NCI-H774 (cell line): ENCODE measurements around the gene FAM124A.

Experiments
- DNase-seq: peaks from one replicate; lab custom pipeline; 2025; lab: John Stamatoyannopoulos, UW

The FAM124A gene

DNA sequence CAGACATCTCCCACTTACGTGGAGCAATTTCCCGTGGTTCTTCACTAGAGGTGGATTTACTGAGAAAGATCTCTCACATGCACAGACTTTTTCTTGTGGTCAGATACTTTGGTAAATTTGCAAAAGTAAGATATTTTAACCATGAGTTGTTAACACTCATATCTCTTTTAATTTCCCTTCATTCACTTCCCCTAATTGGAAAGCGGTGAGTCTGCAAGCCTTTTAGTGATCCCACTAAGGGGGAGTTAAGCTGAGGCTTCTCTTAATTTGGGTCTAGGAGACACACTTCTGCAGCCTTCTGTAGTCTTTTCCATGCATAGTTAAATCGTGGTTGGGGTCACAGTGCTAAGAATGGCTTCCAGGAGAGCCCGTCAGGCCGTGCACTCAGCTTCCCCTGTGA, 86.6 kb downstream of the FAM124A start:
- no peak for DNase-seq

DNA sequence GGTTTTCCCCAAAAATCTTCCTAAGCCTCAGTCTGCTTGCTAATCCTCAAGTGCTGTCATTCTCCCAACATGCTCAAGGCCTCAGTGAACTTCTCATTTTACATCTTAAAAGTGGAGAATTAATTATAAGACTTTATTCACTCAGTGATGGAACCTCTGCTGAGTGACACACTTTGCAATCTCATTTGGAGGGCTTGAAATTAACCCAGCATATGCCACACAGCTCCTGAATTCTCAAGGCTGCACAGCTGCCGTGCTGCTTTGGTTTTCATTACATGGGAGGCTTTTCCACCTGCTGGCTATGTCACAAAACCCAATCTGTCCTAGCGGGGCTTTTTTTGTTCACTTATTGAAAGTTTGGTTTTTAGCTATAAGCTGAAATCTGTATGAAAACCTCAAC, 89.0 kb downstream of the FAM124A start:
- no peak for DNase-seq

GRCh38 chr13:51311957-51312520, 89.8 kb downstream of the FAM124A start:
- no peak for DNase-seq

DNA sequence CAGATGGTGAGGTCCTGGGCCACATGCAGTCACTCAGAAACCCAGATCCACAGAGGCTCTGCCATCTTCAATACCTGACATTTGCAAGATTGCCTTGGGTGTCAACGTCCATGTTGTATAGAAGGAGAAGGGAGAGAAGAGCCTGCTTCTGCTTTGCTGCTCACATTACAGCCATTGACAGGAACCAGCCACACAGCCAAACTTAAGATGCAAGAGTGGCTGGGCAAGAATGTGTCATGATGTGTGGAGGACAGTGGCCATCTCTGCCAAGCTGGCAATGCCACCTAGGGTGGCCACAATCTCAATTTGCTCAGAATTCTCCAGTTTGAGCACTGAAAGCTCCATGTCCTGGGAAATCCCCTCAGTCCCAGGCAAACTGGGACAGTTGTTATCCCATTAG, 91.4 kb downstream of the FAM124A start:
- DNase-seq, result no peak

GRCh38 chr13:51317262-51317661, 95.1 kb downstream of the FAM124A start:
- DNase-seq, result no peak

DNA sequence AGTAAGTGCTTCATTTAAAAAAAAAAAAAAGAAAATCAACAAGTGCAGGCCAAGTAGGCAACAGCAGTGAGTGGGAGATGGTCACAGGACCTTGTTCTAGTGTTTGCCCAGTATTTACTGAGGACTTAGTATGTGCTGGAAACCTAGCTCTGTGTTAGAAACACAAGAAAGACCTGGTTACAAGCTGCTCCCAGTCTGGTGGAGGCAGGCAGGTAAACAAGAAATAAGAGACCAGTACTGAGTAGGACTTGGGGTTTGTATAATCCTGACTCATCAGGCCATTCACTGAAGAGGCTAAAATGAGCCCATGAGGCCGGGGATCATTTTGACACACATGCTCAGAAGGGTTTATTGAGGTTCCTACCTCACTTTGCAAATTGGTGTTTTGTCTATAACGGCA, 95.8 kb downstream of the FAM124A start:
- DNase-seq, result no peak

GRCh38 chr13:51318876-51319275, 96.7 kb downstream of the FAM124A start:
- DNase-seq, result no peak

GRCh38 chr13:51321836-51322235, 99.6 kb downstream of the FAM124A start:
- no peak for DNase-seq

DNA sequence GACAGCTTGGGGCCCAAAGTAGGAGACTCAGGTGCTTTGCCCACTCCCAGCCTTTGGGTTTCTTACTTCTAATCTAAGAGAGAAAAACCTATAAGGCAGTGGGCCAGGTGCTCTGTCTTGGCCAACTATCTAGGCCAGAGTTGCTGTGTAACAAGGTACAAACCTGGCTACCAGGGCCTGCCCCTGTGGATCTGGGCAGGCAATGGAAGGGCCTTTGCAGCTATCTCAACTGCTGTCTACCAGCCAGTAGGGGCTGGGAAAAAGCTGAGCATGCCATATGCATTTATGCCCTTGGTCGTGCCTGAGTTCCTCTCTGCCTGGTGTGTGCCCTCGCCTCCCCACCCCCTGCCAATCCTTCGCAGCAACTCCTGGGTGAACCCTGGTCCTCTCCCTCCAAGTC, 100.6 kb downstream of the FAM124A start:
- no peak for DNase-seq

DNA sequence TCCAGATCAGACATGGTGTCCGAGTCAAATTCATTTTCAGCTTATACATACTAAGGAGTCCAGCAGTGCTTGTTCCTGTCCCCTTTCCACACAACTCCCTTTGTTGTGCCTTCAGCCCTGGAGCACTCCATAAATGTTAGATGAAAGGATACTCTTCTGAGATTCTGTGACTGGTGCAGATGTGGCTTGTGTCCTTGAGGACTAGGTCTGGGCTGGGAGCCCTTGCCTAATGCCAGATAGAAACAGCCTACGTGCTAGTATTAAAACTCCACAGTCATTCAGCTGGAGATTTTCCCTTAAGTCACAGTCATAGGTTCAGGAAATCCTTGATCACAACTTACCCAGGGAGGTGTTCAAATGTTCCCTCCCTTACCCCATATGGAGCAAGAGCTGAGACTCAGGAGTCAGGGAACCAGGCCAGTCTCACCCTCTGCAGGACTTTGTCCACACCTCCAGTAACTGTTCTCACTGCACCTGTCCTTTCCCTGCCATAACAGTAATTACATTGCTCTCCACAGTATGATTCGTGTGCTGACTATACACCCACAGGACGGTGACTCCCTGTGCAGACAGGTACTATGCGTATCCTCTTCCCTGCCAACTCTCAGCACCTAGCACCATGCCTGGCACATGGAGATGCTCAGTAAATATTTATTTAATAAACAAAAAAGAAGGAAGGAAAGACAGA, 101.8 kb downstream of the FAM124A start:
- peak; percentile 54 for DNase-seq

DNA sequence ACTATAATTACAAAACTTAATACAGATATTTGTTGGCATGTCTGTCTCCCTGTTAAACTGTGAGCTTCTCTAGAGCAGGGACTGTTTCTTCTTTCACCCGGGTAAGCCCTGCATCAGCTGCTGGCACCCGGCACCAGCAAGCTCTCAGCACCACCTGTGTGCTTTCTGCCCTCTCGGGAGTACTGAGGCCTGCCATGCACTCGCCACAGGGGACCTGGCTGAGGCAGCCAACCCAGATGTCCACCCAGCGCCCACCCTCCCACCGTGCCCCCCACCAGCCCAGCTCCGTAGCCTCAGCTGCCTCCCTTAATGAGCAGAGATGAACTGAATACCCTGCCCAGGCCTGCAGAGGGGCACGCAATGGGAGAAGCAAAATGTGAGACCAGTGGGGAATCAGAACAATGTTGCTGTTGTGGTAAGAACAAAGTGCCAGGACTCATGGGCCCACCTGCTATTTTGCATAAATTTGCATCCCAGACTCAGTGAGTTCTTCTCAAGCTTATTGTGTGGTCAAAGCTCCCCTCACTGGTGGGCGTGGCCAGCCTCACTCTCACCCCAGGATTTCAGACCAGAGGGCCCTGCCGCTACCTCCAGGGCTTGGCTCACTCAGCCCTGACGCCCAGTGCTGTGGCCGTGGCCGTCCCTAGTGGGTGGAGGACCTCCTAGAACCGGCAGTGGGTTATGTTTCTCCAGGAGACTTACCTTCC, 102.7 kb downstream of the FAM124A start:
- DNase-seq, result no peak

GRCh38 chr13:51325837-51326236, 103.6 kb downstream of the FAM124A start:
- DNase-seq, result no peak

DNA sequence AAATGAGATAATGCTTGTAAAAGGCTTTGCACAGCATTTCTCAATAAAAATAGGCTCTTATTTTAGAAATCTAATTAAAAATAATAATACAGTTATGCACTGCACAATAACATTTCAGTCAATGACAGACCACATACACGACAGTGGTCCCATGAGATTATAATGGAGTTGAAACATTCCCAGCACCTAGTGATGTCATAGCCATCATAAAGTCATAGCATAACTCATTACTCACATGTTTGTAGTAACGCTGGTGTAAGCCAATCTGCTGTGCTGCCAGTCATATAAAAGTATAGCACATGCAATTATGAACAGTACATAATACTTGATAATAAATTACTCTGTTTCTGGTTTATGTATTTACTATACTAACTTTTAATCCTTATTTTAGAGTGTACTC, 104.6 kb downstream of the FAM124A start:
- no peak for DNase-seq

DNA sequence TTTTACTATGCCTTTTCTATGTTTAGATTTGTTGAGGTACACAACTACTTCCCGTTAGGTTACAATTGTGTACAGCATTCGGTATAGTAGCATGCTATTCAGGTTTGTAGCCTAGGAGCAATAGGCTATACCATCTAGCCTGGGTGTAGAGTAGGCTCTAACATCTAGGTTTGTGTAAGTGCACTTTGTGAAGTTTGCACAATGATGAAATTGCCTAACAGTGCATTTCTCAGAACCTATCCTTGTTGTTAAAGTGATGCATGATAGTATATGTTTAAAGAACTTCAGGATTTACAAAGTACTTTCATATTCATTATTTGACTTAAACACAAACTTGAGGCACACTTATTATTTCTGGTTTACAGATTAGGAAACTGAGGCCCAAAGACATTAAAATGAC, 105.8 kb downstream of the FAM124A start:
- no peak for DNase-seq

GRCh38 chr13:51328488-51328887, 106.3 kb downstream of the FAM124A start:
- DNase-seq, result no peak

GRCh38 chr13:51329606-51330005, 107.4 kb downstream of the FAM124A start:
- no peak for DNase-seq

DNA sequence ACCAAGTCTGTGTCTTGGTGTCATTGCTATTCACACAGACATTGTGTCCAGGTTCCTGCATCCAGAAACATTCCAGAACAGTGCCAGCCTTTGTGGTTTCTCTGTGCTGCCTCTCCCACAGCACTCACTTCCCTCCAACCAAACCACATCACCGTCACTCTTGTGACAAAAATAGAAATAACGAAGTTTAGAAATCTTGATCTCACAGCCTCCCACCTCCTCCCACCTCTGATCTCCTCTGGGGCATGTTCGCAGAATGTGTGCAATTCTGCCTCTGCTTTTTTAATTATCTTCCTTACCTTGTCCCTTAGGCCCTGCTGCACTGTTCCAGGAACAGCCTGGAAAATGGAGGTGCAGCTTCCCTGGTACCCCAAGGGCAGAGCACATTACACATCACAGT, 108.6 kb downstream of the FAM124A start:
- no peak for DNase-seq

DNA sequence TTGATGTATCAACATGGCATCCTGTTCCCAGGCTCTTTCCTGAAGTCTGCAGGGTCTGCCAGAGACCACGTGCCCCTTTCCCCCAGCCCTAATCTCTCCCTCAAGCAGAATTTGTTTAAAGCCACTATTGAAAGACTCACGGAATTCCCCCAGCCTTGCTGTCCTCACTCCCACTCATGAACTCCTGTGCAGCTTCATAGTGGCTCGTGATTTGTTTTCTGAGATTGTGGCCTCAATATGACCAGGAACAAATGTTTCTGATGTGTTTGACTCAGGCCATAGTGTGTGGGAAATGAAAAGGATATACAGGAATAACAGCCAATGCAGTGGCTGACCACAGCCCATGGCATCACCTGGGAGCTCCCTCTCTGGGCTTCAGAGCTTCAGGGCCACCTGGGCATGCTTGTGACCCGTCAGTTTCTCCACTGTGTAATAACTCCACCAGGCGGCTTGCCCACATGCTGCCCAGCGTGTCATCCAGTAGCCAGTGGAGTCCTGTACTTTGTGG, 109.2 kb downstream of the FAM124A start:
- DNase-seq, result no peak

DNA sequence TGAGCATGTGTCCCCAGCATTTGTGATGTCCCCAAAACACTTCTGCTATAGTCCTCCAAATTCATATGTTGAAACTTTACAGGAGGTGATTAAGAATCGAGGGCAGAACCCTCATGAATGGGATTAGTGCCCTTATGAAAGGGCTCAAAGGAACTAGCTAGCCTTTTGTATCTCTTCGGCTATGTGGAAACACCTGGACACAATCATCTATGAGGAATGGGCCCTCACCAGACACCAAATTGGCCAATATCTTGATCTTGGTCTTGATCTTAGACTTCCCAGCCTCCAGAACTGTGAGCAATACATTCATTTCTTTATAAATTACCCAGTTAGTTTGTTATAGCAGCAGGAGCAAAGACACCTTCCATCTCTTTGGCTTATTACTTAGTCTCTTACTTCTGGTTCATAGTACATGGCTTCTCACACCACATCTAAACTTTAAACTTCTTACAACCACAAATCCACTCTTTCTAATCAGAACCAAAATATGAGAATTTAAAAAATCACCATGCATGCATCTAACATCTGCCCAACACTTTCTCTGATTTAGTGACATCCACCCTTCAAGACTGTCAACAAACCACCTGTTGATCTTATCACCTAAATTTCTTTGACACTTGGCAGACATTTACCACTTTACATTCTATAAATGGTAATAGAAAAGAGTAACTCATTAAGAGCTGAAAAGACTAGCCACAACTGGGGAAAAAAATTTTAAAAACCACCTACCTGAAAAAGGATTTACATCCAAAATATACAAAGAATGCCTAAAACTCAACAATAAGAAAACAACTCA, 110.6 kb downstream of the FAM124A start:
- no peak for DNase-seq

- no peak for DNase-seq
These were observed 111.2 kb downstream of the FAM124A start for GRCh38 chr13:51333421-51333820.

GRCh38 chr13:51333826-51334225, 111.6 kb downstream of the FAM124A start:
- DNase-seq, result no peak
